ENCODE data around the gene TNFRSF8.

DNA sequence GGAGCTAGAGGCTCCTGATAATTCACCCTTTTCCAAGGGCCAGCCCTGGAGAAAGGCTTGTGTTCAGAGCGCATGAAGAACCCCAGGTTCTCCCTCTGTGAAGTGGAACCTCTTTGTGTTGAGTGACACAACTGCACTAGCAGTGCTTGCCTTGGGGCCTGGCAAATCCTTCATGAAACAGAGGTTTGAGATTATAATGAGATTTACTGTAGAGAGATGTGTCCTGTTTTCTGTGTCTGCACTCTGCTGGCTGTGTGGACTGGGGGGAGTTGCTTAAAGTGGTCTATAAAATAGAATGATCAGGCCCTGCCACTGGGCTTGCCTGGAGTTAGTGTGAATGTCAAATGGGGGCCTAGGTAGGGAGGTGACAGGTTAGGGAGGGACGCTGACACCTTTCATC lies 92.2 kb downstream of the TNFRSF8 start:
- TF ChIP-seq, protein P1, sequence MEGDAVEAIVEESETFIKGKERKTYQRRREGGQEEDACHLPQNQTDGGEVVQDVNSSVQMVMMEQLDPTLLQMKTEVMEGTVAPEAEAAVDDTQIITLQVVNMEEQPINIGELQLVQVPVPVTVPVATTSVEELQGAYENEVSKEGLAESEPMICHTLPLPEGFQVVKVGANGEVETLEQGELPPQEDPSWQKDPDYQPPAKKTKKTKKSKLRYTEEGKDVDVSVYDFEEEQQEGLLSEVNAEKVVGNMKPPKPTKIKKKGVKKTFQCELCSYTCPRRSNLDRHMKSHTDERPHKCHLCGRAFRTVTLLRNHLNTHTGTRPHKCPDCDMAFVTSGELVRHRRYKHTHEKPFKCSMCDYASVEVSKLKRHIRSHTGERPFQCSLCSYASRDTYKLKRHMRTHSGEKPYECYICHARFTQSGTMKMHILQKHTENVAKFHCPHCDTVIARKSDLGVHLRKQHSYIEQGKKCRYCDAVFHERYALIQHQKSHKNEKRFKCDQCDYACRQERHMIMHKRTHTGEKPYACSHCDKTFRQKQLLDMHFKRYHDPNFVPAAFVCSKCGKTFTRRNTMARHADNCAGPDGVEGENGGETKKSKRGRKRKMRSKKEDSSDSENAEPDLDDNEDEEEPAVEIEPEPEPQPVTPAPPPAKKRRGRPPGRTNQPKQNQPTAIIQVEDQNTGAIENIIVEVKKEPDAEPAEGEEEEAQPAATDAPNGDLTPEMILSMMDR (IDR thresholded peaks at IDR 0.05; ENCODE audit: poor library complexity), result no peak
- TF ChIP-seq EZH2 (IDR thresholded peaks at IDR 0.05; ENCODE audit: borderline replicate concordance), result no peak
- no peak for TF ChIP-seq EZH2phosphoT487 (IDR thresholded peaks at IDR 0.05; ENCODE audit: low read depth, severe bottlenecking, unreplicated experiment)

All from hepatocyte (in vitro differentiated cells).